HG02852 (cell line): ENCODE results near the gene PANK2.
"Not testable (repeated sequence)": the region's sequence is repeated elsewhere in the genome, so short reads cannot be mapped to it uniquely, and the experiment has no call there.

ENCODE experiments used
- ATAC-seq: cut with Tn5 transposase; IDR thresholded peaks from one replicate; pipeline ENCODE4 v1.9.1; 2021; ENCODE audit warnings: mild to moderate bottlenecking, moderate library complexity; ENCODE audit not compliant: unreplicated experiment

The PANK2 gene

DNA sequence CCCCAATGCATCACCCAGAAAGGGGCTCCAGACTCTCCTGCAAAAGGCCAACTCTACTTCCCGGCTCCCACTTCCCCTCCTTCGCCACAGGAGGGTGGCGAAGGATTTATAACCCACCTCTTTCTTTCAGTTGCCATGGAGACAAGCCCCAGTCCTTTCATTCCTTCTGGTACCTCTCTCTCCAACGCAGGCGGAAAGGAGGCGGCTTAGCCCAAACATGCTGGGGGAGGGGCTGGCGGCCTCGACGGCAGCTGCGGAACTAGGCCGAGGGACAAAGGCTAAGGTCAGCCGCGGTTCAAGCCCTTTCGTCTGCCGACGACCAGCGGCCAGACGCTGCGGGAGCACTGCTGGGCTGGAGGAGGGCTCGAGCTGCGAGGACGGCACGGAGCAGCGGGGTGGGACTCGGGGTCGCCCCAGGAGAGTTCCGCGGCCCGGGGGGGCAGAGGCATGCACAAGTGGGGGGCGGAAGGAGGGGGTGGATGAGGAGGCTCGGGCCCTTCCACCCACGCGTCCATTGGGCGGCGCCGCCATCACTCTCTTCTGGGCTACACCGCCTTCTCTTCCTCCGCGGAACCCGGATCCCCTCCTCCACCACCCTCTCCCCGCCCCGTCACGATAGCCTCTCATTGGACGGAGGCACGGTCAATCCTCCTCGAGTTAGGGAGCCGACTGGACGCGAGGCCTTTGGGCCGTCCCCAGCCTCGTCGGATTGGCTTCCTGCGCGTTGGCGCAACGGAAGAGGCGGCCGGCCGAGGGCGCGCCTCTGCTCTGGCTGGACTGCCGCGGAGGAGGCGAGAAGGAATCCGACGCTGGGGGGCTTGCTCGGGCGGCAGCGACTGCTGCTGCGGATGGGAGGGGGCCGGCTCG is at the start of gene PANK2:
PANK2 (plus strand) TSS at position 766 of the 867 bp plus-strand sequence.
- peak; percentile 94 for ATAC-seq

- not testable (repeated sequence) for ATAC-seq
Measured at GRCh38 chr20:3840201-3840600, 49.0 kb upstream of the PANK2 start.

- no peak for ATAC-seq
Measured at GRCh38 chr20:3842348-3842930, 46.7 kb upstream of the PANK2 start.

DNA sequence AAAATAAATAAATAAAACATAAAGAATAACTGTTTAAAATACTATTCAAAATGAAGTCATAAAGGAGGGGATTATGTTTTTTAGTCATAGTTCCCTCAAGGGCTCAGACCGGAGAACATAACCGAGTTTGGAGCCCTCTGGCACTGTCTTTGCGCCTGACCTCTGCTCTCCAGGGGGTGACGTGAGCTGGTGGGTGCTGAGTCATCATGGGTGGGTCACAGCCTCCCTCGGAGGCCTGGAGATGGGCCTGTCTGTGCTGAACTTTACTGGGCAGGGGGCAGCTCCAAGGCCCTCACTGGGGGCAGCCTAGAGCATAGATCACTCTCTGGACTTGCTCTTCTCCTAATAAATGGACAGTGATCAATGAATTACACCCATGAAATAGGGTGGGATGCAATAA is 45.7 kb upstream of the PANK2 start:
- no peak for ATAC-seq

GRCh38 chr20:3843990-3844619 is 45.1 kb upstream of the PANK2 start:
- not testable (repeated sequence) for ATAC-seq

DNA sequence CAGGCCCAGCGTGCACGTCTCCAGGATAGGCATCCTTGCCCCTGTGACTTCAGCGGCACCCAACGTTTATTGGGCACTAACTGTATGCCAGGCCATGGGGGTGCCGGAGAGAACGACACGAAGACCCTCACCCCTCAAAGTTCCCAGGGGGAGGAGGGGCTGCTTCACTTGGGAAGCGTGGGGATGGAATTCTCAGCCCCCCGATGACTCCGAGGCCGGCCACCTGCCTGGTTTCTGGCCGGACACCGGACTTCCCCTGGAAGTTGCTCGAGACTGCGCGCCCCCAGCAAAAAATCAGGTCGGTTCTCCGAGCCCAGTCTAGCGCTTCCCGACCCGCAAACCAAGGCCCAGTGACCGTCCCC is 42.8 kb upstream of the PANK2 start:
- ATAC-seq = no peak

GRCh38 chr20:3846740-3847428 is 42.3 kb upstream of the PANK2 start, which contains the start of gene MAVS:
Gene MAVS (plus strand): TSS chr20:3846834. CDS start chr20:3854625, 7,791 bp downstream.
- ATAC-seq = peak; percentile 85

- ATAC-seq = no peak
Measured at GRCh38 chr20:3847429-3847940, 41.7 kb upstream of the PANK2 start.

GRCh38 chr20:3848565-3848964 is 40.6 kb upstream of the PANK2 start:
- ATAC-seq = no peak

DNA sequence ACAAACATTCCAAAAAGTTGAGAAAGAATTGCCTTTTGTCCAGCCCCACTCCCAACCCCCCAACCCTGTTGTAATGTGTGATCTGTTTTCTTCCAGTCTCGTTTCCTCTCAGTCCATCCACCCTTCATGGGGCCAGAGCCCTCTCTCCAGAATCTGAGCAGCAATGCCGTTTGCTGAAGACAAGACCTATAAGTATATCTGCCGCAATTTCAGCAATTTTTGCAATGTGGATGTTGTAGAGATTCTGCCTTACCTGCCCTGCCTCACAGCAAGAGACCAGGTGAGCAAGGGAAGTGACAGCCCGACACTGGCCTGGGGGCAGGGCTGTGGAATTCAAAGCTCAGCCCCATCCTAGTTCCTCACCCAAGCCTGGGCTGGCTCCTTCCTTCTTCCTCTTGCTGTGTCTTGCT is 34.7 kb upstream of the PANK2 start:
- no peak for ATAC-seq

DNA sequence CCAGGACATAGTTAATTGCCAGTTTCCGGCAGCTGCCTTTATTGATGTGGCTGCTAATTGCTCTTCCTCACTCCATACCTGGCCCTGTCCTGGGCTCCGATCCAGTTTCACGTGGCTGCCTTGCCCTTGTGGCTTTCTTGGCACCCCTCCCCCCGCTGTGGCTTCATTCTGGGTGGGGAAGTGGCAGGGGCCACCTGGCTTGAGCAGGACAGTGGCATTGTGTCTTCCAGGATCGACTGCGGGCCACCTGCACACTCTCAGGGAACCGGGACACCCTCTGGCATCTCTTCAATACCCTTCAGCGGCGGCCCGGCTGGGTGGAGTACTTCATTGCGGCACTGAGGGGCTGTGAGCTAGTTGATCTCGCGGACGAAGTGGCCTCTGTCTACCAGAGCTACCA is 31.8 kb upstream of the PANK2 start:
- ATAC-seq = no peak

DNA sequence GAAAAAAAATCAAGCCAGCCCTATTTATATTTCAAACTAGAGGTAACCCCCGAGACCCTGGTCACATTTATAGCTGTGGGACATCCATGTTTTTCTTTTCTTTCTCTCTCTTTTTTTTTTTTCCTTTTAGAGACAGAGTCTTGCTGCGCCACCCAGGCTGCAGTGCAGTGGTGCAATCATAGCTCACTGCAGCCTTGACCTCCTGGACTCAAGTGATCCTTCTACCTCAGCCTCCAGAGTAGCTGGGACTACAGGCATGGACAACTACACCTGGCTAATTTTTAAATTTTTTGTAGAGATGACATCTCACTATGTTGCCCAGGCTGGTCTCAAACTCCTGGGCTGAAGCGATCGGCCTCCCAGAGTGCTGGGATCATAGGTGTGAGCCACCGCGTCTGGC is 30.5 kb upstream of the PANK2 start:
- ATAC-seq = no peak

GRCh38 chr20:3861191-3861590 is 28.0 kb upstream of the PANK2 start:
- no peak for ATAC-seq

DNA sequence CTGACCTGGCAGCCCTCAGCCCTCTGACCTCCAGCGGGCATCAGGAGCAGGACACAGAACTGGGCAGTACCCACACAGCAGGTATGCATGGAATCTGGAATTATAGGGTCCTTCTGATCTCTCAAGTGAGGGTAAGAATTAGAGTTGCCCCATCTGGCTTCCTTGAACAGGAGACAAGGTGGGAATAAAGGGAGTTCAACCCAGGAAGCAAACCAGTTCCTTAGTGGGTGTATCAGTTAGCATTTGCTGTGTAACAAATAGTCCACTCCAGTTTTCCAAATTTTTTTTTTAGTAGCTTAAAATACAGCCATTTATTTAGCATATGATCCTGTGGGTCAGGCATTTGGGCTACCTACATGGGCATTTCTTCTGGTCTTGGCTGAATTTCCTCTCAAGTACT is 26.9 kb upstream of the PANK2 start:
- ATAC-seq = no peak

DNA sequence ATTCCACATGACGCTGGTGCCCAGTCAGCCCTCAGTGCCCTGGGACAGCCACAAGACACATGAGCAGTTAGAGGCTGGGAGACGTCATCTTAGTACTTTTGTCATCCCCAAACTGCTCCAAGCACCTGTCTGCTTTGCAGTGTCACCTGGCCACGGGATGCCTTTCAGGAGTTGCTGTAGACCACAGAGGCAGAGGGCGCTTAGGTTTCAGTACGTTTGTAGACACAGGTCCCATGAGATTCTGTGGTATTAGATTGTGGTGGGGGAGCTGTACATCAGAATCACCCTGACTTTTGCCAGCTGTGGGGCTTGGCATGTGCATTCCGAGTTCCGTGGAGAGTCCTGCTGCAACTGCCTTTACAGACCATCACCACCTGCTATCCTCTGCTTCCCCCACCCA is 25.9 kb upstream of the PANK2 start:
- ATAC-seq = no peak

GRCh38 chr20:3864518-3864917 is 24.7 kb upstream of the PANK2 start:
- ATAC-seq = no peak

- no peak for ATAC-seq
Measured at GRCh38 chr20:3865152-3865886, 23.9 kb upstream of the PANK2 start.

- no peak for ATAC-seq
Measured at GRCh38 chr20:3865887-3866407, 23.2 kb upstream of the PANK2 start.

- no peak for ATAC-seq
Measured at GRCh38 chr20:3866464-3866863, 22.7 kb upstream of the PANK2 start.

DNA sequence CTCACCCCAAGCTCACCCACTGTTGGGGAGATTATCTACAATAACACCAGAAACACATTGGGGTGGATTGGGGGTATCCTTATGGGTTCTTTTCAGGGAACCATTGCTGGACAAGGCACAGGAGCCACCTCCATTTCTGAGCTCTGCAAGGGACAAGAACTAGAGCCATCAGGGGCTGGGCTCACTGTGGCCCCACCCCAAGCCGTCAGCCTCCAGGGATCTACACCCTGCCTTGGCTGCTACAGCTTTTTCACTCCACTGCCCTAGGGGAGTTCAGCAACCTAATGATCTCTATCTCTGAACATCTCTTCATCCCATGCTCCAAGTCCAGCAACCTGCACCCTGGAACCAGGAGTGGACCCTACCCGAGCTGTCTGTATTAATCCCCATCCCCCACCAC is 21.4 kb upstream of the PANK2 start:
- ATAC-seq = no peak
